GM12891 (cell line): ENCODE results near the gene OPTN.

Experiments used
- POLR2A ChIP-seq: IDR thresholded peaks from 2 replicates; pipeline ENCODE4 v1.6.1; 2011; ENCODE audit warnings: low read depth, low read length, control low read depth
- SPI1 ChIP-seq: IDR thresholded peaks from 2 replicates; pipeline ENCODE4 v1.6.1; 2011; ENCODE audit warnings: low read depth, low read length, control low read depth
- TAF1 ChIP-seq: IDR thresholded peaks from 2 replicates; pipeline ENCODE4 v1.6.1; 2011; ENCODE audit warnings: low read depth, low read length, control low read depth

DNA sequence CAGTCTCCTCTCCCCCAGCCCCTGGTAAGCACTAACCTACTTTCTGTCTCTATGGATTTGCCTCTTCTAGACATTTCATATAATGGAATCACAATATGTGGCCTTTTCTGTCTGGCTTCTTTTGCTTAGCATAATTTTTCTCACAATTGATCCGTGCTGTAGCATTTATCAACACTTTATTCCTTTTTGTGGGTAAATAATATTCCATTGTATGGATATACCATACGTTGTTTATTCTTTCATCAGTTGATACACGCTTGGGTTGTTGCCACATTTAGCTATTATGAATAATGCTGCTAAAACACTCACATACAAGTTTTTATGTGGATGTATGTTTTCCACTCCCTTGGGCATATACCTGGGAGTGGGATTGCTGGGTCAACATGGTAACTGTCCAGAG is 87.2 kb downstream of the OPTN start:
- TF ChIP-seq POLR2A (no peak), SPI1 (no peak), TAF1 (no peak)
